ENCODE results near the gene KATNAL2.
"Not testable (repeated sequence)": the region's sequence is repeated elsewhere in the genome, so short reads cannot be mapped to it uniquely, and the experiment has no call there.

Gene KATNAL2

DNA sequence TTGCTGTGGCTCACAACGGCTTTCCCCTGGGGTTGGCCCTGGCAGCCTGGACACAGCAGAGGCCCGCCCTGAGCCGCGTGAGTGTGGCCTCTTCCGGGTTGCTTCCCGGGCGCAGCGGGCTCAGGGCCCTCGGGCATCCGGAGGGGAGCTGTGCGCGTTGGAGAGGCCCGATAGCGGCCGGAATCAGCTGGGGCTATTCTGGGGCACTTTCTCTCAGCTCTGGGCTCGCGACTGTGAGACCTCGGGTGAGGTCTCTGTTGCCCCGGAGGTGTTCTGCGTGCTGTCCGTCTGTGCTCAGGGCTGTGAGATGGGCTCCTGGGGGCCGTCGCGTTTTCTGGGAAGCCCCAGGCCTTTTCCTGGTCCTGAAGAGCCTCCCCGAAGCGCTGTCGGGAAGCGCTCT is 117.2 kb downstream of the KATNAL2 start:
- DNase-seq (ENCODE audit: low spot score), result not testable (repeated sequence)

- no peak for DNase-seq (ENCODE audit: low spot score)
Measured at GRCh38 chr18:47035156-47035671, 117.8 kb downstream of the KATNAL2 start, which contains the start of gene ELOA2. Gene ELOA2 (minus strand): TSS chr18:47035621. CDS start chr18:47035264, 357 bp downstream.

GRCh38 chr18:47036298-47036874 is 119.0 kb downstream of the KATNAL2 start:
- DNase-seq (ENCODE audit: low spot score), result peak; percentile 37

- no peak for DNase-seq (ENCODE audit: low spot score)
Measured at GRCh38 chr18:47036927-47037578, 119.7 kb downstream of the KATNAL2 start.

GRCh38 chr18:47040982-47041381 is 123.6 kb downstream of the KATNAL2 start:
- no peak for DNase-seq (ENCODE audit: low spot score)

- DNase-seq (ENCODE audit: low spot score), result peak; percentile 51
Measured at GRCh38 chr18:47050468-47050867, 133.1 kb downstream of the KATNAL2 start.

- DNase-seq (ENCODE audit: low spot score), result no peak
Measured at GRCh38 chr18:47054369-47054768, 137.0 kb downstream of the KATNAL2 start.

DNA sequence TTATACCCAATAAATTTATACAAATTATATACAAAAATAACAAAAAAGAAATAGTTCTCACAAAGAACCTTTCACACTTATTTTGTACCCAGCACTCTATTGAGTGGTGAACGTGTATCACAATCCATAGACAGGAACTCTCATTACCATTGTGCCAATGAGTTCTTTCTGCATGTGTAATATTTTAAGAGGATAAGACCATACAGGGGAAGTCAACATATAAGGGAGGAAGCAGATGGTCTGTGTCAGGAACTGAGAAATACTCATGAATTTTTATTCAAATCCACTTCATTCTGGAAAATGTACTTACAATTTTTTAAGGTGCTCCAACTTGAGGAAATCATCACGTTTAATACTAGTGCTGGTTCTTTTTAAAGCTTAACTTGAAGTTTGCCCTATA is 145.1 kb downstream of the KATNAL2 start:
- DNase-seq (ENCODE audit: low spot score), result no peak

DNA sequence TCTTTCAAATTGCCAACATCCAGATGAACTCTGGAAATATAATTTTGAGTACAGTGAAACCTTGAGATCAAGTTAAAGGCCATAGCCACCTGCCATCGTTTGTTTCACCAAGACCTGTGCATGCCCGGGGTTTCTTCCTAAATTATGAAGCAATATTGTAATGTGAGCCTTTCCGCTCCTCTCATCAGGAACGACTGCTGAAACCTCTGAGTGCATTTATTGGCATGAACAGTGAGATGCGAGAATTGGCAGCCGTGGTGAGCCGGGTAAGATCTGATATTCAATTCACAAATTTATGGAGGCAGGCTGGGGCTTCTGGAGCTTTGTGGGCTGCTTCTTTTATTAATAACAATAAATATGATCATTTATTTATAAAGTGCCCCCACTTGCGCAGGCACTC is 145.7 kb downstream of the KATNAL2 start:
- DNase-seq (ENCODE audit: low spot score), result no peak

DNA sequence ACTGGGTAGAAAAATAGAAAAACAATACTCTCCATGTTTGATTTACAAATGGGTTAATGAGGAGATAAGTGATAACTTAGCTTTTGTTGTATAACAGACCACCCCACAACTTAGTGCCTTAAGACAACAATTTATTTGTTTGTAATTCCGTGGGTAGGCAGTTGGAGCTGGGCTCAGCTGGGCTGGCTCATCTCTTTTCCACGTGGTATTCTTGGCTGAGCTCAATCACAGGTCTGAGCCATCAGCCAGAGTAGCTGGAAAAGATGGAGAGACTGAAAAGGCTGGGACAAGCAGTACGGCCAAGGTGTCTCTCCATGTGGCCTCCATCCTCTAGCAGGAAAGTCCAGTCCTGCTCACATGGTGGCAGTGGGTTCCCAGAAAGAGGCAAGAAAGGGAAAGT is 150.2 kb downstream of the KATNAL2 start:
- no peak for DNase-seq (ENCODE audit: low spot score)

DNA sequence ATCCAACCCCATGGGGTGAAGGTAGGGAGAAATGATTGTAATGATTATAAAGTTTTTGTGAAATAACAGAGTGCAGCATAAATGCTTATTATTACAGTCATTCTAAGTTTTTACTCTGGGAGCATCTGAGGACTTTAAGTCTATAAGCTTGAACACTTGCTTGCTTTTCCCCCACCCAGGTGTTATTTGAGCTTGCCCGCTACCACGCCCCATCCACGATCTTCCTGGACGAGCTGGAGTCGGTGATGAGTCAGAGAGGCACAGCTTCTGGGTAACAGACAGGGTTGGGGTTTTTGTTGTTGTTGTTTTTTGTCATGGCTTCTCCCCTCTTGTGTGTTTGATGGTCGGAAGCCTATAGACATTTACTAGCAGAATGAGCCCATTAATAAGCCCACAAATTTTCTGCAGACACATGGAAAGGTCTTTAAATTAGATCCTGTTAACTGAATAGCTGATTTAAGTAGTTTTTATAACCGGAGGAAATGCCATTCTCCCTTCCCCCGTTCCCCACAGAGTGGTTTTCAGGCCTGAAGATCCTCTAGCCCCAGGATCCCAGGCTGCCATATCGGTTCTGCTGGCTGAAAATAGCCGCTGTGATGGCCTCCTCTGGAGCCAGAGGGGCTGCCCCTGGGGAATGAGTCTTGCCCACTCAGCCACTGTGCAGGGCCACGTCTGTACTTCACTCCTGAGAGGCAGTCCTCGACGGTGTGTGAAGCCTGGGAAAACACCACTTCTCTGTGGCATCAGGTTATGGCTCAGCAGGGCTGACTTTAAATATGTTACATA is 157.9 kb downstream of the KATNAL2 start:
- no peak for DNase-seq (ENCODE audit: low spot score)

GRCh38 chr18:47077111-47077510 is 159.7 kb downstream of the KATNAL2 start:
- no peak for DNase-seq (ENCODE audit: low spot score)

GRCh38 chr18:47080872-47081271 is 163.5 kb downstream of the KATNAL2 start:
- DNase-seq (ENCODE audit: low spot score), result no peak

DNA sequence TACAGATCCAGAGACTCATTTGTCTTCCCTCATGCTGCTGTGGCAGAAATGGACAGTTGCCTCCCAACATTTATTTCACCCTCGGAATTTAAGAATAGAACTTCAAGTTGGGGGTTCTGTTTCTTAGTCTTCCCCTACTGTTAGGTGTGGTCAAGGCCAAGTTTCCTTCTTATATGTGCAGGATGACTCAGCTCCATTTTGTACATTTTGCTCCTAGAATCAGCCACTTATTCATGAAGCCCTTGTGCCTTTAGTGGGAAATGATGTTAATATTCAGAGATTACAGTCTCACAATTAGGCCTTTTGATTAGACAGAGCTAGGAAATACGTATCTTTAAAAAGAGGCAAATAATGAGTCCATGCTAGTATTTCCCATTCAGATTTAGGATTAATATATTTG is 164.2 kb downstream of the KATNAL2 start:
- DNase-seq (ENCODE audit: low spot score), result no peak

DNA sequence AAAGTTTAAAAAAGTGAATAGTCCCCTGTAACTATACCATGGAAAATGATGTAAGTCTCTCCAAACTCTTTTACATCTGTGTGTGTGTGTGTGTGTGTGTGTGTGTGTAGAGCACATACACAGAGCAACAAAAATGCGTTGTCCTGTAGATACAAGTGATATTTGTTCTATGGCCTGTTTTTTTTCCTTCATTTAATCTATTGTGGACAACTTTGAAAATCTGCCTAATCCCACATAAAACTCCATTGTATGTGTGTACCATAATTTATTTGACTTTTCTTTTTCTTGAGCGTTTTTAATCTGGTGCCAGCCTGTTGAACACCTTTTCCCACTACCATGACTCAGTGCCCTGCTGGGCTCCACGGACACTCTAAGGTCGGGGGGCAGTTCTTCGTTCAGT is 170.3 kb downstream of the KATNAL2 start:
- no peak for DNase-seq (ENCODE audit: low spot score)

DNA sequence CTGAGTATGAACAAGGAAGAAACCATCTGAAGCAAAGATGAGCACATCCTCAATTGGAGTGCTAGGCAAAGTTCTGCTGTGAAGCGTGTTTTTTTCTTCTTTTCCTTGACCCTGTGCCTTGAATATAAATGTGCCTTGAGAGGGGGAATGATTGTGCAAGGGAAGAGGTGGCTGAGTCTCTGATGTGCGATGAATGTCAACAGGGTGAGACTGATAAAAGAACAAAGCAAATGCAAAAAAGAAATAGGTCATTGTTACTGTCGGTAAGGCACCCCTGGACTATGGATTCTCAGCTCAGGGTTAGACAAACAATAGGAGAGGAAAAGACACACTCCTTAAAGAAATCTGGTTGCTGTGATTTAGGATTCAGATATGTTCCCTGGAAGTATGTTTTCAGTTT is 178.4 kb downstream of the KATNAL2 start:
- no peak for DNase-seq (ENCODE audit: low spot score)

GRCh38 chr18:47100212-47100831 is 182.9 kb downstream of the KATNAL2 start:
- DNase-seq (ENCODE audit: low spot score), result peak; percentile 77

- no peak for DNase-seq (ENCODE audit: low spot score)
Measured at GRCh38 chr18:47108373-47108772, 191.0 kb downstream of the KATNAL2 start.

DNA sequence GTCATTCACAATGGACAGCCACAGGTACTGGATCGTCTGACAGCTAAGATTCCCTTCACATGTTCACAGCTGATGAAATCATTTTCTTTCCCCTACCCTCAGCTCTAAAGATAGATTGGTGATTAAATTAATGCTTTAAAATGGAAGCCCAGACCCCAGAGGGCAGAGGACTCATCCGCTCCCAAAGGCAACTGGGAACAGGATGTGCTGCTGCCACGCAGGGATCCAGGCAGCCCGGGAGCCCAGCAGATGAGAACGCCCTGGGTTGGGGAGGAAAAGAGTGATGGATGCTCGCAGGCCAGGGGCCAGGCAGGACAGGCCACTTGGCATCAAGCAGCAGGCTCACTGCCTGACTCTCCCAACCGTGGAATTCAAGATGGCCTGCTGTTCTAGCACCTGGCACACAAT is 191.6 kb downstream of the KATNAL2 start:
- no peak for DNase-seq (ENCODE audit: low spot score)

DNA sequence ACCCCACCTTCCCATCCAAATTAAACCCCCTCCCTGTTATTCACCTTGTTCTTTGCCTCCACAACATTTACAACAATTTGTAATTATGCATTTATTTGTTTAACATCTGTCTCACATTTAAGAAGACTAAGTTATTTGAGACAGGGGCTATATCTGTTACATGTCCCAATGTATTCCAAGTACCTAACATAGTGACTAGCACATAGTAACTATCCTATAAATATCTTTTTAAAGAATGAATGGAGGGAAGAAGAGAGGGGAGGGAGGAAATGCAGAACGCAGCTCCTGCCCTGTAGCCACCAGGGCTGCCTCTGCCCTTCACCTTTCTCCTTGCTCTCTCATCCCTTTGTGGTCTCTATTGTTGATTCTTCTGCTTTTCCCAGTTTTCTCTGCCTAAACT is 192.3 kb downstream of the KATNAL2 start:
- DNase-seq (ENCODE audit: low spot score), result no peak

- DNase-seq (ENCODE audit: low spot score), result peak; percentile 1
Measured at GRCh38 chr18:47110492-47111274, 193.3 kb downstream of the KATNAL2 start.

Measured in kidney tubule cell (primary cell).